ELF-1 (cell line): ENCODE results near the gene RFX1.
"Not testable (repeated sequence)": the region's sequence is repeated elsewhere in the genome, so short reads cannot be mapped to it uniquely, and the experiment has no call there.

Experiments used
- DNase-seq: peaks from one replicate; pipeline ENCODE4 v3.0.0-alpha.2; 2016; ENCODE audit warnings: low read depth, low spot score

Gene RFX1

GRCh38 chr19:14006085-14006765 lies at the start of gene RFX1:
Gene RFX1, minus strand, starts transcription at chr19:14006320. Its CDS starts 12,477 bp downstream, at chr19:13993843.
- peak; percentile 100 for DNase-seq

- no peak for DNase-seq
These were observed 49.3 kb upstream of the RFX1 start for GRCh38 chr19:14055396-14055795.

GRCh38 chr19:14054721-14055120 lies 48.6 kb upstream of the RFX1 start:
- DNase-seq: no peak

GRCh38 chr19:14054099-14054498 lies 48.0 kb upstream of the RFX1 start:
- no peak for DNase-seq

- DNase-seq: no peak
These were observed 47.4 kb upstream of the RFX1 start for GRCh38 chr19:14053500-14053899.

- no peak for DNase-seq
These were observed 46.9 kb upstream of the RFX1 start for GRCh38 chr19:14053032-14053431.

- DNase-seq: no peak
These were observed 46.4 kb upstream of the RFX1 start for GRCh38 chr19:14052470-14052869.

GRCh38 chr19:14051980-14052379 lies 45.9 kb upstream of the RFX1 start:
- DNase-seq: no peak

GRCh38 chr19:14050961-14051360 lies 44.8 kb upstream of the RFX1 start:
- not testable (repeated sequence) for DNase-seq

- DNase-seq: no peak
These were observed 44.4 kb upstream of the RFX1 start for GRCh38 chr19:14050512-14050911.

GRCh38 chr19:14048443-14049153 lies 42.5 kb upstream of the RFX1 start:
- peak; percentile 76 for DNase-seq

- not testable (repeated sequence) for DNase-seq
These were observed 41.7 kb upstream of the RFX1 start for GRCh38 chr19:14047866-14048265.

- peak; percentile 90 for DNase-seq
These were observed 36.8 kb upstream of the RFX1 start for GRCh38 chr19:14042659-14043608.

GRCh38 chr19:14039181-14039580 lies 33.1 kb upstream of the RFX1 start:
- DNase-seq: no peak

GRCh38 chr19:14035706-14036105 lies 29.6 kb upstream of the RFX1 start:
- no peak for DNase-seq

GRCh38 chr19:14035159-14035558 lies 29.0 kb upstream of the RFX1 start:
- DNase-seq: not testable (repeated sequence)

GRCh38 chr19:14033946-14034345 lies 27.8 kb upstream of the RFX1 start:
- no peak for DNase-seq

- DNase-seq: peak; percentile 62
These were observed 25.8 kb upstream of the RFX1 start, which contains the start of gene IL27RA for GRCh38 chr19:14031719-14032480. Gene IL27RA, plus strand, starts transcription at chr19:14031762. Its CDS starts 111 bp downstream, at chr19:14031873.

- no peak for DNase-seq
These were observed 25.0 kb upstream of the RFX1 start for GRCh38 chr19:14030997-14031718.

- no peak for DNase-seq
These were observed 22.8 kb upstream of the RFX1 start for GRCh38 chr19:14028901-14029300.
